Thyroid gland (tissue), 4 donors: Measurements from ENCODE around the gene CHST8.

Experiments used
- POLR2A ChIP-seq, 2 donors: fragments of 450-650 bp; IDR thresholded peaks; one replicate each; pipeline ENCODE4 v1.6.1; 2017; ENCODE audit warnings: antibody characterized with exemption in 2 of 2, mild to moderate bottlenecking in 2 of 2, moderate library complexity in 1 of 2
- TF ChIP-seq, protein P1 (sequence below), 6 experiments: fragments of 200-600 bp in 3 of 6; fragments of 450-650 bp in 3 of 6; sonication (generic) in 3 of 6; IDR thresholded peaks; one replicate each; pipeline ENCODE4 v1.5.1; 2016 to 2019; ENCODE audit warnings: antibody characterized with exemption in 6 of 6, mild to moderate bottlenecking in 2 of 6, inconsistent platforms in 1 of 6, moderate library complexity in 1 of 6

DNA sequence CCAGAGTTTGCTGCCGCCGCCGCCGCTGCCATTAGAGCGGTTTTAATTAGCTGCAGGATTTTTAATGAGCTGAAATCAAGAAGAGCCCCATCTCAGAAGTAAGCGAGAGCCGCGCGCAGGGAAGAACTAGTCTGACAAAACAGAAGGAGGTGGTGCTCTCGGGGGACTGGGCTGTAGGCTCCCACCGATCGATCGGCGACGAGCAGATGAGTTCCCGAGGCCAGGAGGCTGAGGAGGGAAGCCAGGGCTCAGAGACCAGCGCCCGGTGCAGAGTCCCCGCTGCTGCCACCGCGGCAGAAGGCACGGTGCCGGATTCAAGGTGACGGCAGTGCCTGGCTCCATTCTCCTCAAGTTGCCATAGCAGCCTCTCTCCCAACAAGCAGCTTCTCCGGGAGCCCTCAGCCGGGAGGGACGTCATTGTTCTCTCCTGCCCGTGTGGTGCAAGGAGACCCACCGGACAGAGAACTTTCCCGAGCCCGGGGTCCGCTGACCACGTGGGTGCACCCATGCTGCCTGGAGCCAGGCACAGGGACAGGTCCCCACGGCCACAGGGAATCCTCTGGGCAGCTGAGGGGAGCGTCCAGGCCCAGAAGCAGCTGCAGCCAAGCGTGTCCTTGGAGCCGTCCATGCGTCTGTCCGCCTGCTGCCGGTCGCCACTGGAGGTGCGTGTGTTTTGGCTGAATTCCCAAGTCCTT is 62.9 kb downstream of the CHST8 start:
- TF ChIP-seq, protein P1, sequence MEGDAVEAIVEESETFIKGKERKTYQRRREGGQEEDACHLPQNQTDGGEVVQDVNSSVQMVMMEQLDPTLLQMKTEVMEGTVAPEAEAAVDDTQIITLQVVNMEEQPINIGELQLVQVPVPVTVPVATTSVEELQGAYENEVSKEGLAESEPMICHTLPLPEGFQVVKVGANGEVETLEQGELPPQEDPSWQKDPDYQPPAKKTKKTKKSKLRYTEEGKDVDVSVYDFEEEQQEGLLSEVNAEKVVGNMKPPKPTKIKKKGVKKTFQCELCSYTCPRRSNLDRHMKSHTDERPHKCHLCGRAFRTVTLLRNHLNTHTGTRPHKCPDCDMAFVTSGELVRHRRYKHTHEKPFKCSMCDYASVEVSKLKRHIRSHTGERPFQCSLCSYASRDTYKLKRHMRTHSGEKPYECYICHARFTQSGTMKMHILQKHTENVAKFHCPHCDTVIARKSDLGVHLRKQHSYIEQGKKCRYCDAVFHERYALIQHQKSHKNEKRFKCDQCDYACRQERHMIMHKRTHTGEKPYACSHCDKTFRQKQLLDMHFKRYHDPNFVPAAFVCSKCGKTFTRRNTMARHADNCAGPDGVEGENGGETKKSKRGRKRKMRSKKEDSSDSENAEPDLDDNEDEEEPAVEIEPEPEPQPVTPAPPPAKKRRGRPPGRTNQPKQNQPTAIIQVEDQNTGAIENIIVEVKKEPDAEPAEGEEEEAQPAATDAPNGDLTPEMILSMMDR (IDR thresholded peaks at IDR 0.05): no peak
- no peak for TF ChIP-seq POLR2A (IDR thresholded peaks at IDR 0.05)
